DND-41 (cell line): ENCODE measurements around the gene KIF11.
"Not testable (repeated sequence)": the region's sequence is repeated elsewhere in the genome, so short reads cannot be mapped to it uniquely, and the experiment has no call there.

ENCODE experiments used
- ATAC-seq: fragments of 200-7000 bp; cut with Tn5 transposase; 3 replicates; pipeline ENCODE4 v1.9.1; 2021; ENCODE audit warnings: low read depth; ENCODE audit not compliant: insufficient read depth
- DNase-seq: peaks from one replicate; pipeline ENCODE4 v3.0.0-alpha.2; 2020
- H2AFZ ChIP-seq: 2 replicates; pipeline ENCODE4 v1.6.0; 2012; ENCODE audit warnings: low read depth, low read length
- H3K27ac ChIP-seq: 2 replicates; pipeline ENCODE4 v1.5.1; 2012; ENCODE audit warnings: low read length, inconsistent platforms
- H3K27me3 ChIP-seq: fragments of 200-600 bp; sonication (generic); 2 replicates; pipeline ENCODE4 v1.6.0; 2012; ENCODE audit warnings: low read length, mild to moderate bottlenecking, inconsistent platforms; ENCODE audit not compliant: insufficient read depth, poor library complexity
- H3K36me3 ChIP-seq: 2 replicates; pipeline ENCODE4 v1.5.1; 2012; ENCODE audit warnings: low read length, inconsistent platforms; ENCODE audit not compliant: insufficient read depth
- H3K4me1 ChIP-seq: 2 replicates; pipeline ENCODE4 v1.5.1; 2012; ENCODE audit warnings: mild to moderate bottlenecking, low read length; ENCODE audit not compliant: insufficient read depth
- H3K4me2 ChIP-seq: 2 replicates; pipeline ENCODE4 v1.6.0; 2012; ENCODE audit warnings: mild to moderate bottlenecking, moderate library complexity, low read length, inconsistent platforms; ENCODE audit not compliant: insufficient read depth
- H3K4me3 ChIP-seq, 2 experiments: fragments of 200-600 bp in 1 of 2; shearing (Covaris generic) in 1 of 2; 2 replicates each; pipeline ENCODE4 v1.5.1; 2012 to 2016; ENCODE audit warnings: inconsistent platforms in 2 of 2, low read length in 2 of 2, mild to moderate bottlenecking in 2 of 2, low read depth in 1 of 2, moderate library complexity in 1 of 2
- H3K79me2 ChIP-seq: 2 replicates; pipeline ENCODE4 v1.6.0; 2012; ENCODE audit warnings: low read length, inconsistent platforms; ENCODE audit not compliant: insufficient read depth
- H3K9ac ChIP-seq: 2 replicates; pipeline ENCODE4 v1.6.0; 2012; ENCODE audit warnings: low read depth, mild to moderate bottlenecking, inconsistent platforms, low read length, moderate library complexity
- H3K9me3 ChIP-seq: 2 replicates; pipeline ENCODE4 v1.5.1; 2012; ENCODE audit warnings: low read length, moderate library complexity, mild to moderate bottlenecking, inconsistent platforms; ENCODE audit not compliant: insufficient read depth, severe bottlenecking
- H4K20me1 ChIP-seq: 2 replicates; pipeline ENCODE4 v1.6.0; 2012; ENCODE audit warnings: low read length; ENCODE audit not compliant: insufficient read depth
- EZH2 ChIP-seq: IDR thresholded peaks from 3 replicates; pipeline ENCODE4 v1.6.1; 2012; ENCODE audit warnings: borderline replicate concordance, low read depth, mild to moderate bottlenecking, moderate library complexity, low read length, inconsistent platforms; ENCODE audit not compliant: severe bottlenecking
- TF ChIP-seq, protein P1 (sequence below): IDR thresholded peaks from 2 replicates; pipeline ENCODE4 v1.5.1; 2012; ENCODE audit warnings: borderline replicate concordance, low read length, moderate library complexity, mild to moderate bottlenecking; ENCODE audit not compliant: poor library complexity, severe bottlenecking; ENCODE audit errors: extremely low read depth

KIF11 gene

DNA sequence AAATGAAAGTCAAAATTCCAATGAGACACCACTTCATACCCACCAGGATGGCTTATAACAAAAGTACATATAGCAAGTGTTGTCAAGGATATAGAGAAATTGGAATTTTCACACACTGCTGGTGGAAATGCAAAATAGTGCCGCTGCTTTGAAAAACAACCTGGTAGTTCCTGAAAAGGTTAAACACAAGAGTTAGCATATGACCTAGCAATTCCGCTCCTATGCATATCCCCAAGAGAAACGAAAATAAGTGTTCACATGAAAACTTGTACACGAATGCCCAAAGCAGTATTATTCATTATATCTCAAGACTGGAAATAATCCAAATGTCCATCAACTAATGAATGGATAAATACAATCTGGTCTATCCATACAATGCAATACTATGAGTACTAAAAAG is 33.9 kb upstream of the KIF11 start:
- no peak overlapping the region for H3K27ac ChIP-seq
- peaks cover 33% of the 10 kb centered on the region for H3K79me2 ChIP-seq

DNA sequence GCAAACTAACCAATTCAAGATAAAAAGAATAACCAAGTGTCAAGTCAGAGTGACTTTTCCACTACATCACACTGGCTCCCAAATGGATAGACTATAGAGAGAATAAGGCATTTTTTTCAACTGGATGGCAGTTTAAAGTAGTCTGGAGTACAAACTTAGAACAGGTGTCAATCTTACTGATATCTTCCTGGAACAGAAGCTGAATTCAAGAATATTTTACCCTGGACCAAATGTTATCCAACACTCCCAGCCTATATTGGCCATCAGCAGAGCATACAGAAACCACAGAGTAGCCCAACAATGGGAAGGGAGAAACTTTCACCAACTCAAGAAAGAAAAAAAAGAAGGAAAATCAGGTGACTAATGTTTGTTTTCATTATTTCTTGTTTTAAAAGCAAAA is 30.5 kb upstream of the KIF11 start:
- Histone ChIP-seq H3K79me2 (peaks cover 56% of the 10 kb centered on the region), H3K27ac (no peak overlapping the region), H3K9ac (no peak overlapping the region), H3K4me2 (no peak overlapping the region), H3K36me3 (peaks cover 36% of the 10 kb centered on the region), H2AFZ (no peak overlapping the region), H4K20me1 (peaks cover 10% of the 10 kb centered on the region), H3K4me1 (no peaks in the 10 kb centered on the region), H3K27me3 (no peaks in the 10 kb centered on the region), H3K4me3 (no peak overlapping the region), H3K9me3 (no peaks in the 10 kb centered on the region)
- TF ChIP-seq EZH2, result no peak
- TF ChIP-seq, protein P1, sequence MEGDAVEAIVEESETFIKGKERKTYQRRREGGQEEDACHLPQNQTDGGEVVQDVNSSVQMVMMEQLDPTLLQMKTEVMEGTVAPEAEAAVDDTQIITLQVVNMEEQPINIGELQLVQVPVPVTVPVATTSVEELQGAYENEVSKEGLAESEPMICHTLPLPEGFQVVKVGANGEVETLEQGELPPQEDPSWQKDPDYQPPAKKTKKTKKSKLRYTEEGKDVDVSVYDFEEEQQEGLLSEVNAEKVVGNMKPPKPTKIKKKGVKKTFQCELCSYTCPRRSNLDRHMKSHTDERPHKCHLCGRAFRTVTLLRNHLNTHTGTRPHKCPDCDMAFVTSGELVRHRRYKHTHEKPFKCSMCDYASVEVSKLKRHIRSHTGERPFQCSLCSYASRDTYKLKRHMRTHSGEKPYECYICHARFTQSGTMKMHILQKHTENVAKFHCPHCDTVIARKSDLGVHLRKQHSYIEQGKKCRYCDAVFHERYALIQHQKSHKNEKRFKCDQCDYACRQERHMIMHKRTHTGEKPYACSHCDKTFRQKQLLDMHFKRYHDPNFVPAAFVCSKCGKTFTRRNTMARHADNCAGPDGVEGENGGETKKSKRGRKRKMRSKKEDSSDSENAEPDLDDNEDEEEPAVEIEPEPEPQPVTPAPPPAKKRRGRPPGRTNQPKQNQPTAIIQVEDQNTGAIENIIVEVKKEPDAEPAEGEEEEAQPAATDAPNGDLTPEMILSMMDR, result no peak
- ATAC-seq (no peak), DNase-seq (no peak)

More for the DNA sequence above, 33.9 kb upstream of the KIF11 start:
- DNase-seq (no peak), ATAC-seq (no peak)
- Histone ChIP-seq H3K9me3 (peaks cover 4% of the 10 kb centered on the region), H3K9ac (no peak overlapping the region), H3K27me3 (no peaks in the 10 kb centered on the region), H3K4me1 (no peaks in the 10 kb centered on the region), H3K4me3 (no peak overlapping the region), H3K4me2 (no peak overlapping the region), H4K20me1 (no peaks in the 10 kb centered on the region), H2AFZ (no peak overlapping the region), H3K36me3 (peaks cover 54% of the 10 kb centered on the region)
- TF ChIP-seq EZH2, result no peak
- TF ChIP-seq, protein P1, result no peak

DNA sequence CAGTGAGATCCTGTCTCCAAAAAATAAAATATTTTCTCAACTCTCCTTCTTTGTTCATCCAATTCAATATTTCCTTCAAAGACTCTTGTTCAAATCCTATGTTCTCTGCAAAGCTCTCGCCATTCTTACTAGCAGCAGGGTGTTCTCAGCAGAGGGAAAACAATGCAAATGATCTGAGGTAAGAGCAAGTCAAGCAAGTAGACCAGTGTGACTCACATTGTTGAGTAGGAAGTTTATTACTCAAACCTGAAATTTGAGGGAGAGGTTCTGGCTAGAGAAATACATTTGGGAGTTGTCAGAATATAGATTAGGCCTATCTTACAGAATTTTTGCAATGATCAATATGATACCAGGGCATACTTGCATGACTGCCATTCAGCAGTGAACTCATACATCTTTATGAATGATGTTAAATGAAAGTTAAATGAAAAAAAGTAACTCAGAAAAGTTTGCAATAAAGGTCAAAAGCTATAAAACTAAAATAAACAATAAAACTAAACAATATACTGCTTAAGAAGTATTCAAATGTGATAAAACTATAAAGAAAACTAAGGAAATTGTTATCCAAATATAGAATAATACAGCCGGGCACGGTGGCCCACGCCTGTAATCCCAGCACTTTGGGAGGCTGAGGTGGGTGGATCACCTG is 24.9 kb upstream of the KIF11 start:
- Histone ChIP-seq H3K36me3 (peaks cover 14% of the 10 kb centered on the region; the same call in 1 of the 2 replicates), H3K4me1 (peaks cover 20% of the 10 kb centered on the region), H4K20me1 (peaks cover 22% of the 10 kb centered on the region), H3K4me3 (no peak overlapping the region), H3K79me2 (peaks cover 81% of the 10 kb centered on the region), H2AFZ (no peak overlapping the region), H3K27ac (no peak overlapping the region), H3K27me3 (no peaks in the 10 kb centered on the region), H3K4me2 (no peak overlapping the region), H3K9me3 (no peaks in the 10 kb centered on the region), H3K9ac (no peak overlapping the region)
- DNase-seq (no peak), ATAC-seq (no peak)
- TF ChIP-seq EZH2, result no peak
- TF ChIP-seq, protein P1, result no peak

DNA sequence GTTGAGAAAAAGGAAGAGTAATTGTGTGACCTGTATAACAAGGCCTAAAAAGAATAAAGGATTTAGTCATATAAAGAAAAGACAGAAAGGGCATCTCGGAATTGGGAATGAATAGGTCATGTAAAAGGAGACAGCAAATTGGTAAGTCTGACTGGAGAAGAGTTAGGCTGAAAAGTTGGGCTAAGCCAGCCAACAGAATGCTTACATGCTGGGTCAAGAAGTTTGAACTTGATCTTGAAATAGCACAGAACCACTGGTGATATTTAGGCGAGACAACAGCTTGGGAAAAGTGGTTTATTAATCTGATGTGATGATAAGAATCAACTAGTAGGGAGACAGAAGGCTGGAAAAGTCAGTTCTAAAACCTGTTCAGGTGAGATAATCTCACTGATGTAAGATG is 23.9 kb upstream of the KIF11 start:
- no peak overlapping the region for H3K4me3 ChIP-seq
- ATAC-seq (no peak), DNase-seq (no peak)
- H3K9ac ChIP-seq, result no peak overlapping the region
- TF ChIP-seq EZH2, result no peak
- TF ChIP-seq, protein P1, result no peak
- no peaks in the 10 kb centered on the region for H3K27me3 ChIP-seq
- no peaks in the 10 kb centered on the region for H3K9me3 ChIP-seq
- no peak overlapping the region for H2AFZ ChIP-seq
- H3K27ac ChIP-seq, result no peak overlapping the region
- peaks cover 22% of the 10 kb centered on the region for H4K20me1 ChIP-seq
- H3K36me3 ChIP-seq, result peaks cover 14% of the 10 kb centered on the region
- H3K79me2 ChIP-seq, result peaks cover 85% of the 10 kb centered on the region
- H3K4me1 ChIP-seq, result peaks cover 22% of the 10 kb centered on the region
- H3K4me2 ChIP-seq, result no peak overlapping the region

DNA sequence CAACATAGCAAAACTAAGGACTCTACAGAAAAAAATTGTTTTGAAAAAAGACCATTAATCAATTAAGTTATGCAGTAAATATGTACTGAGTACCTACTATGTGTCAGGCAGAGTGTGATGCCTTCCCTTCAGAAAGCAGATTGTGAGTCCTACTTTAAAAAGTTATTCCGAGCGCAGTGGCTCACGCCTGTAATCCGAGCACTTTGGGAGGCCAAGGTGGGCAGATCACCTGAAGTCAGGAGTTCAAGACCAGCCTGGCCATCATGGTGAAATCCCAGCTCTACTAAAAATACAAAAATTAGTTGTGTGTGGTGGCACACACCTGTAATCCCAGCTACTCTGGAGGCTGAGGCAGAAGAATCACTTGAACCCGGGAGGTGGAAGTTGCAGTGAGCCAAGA is 23.3 kb upstream of the KIF11 start:
- H3K27me3 ChIP-seq, H3K4me3 ChIP-seq, H3K9me3 ChIP-seq, ATAC-seq, H3K4me2 ChIP-seq, H3K9ac ChIP-seq, H3K27ac ChIP-seq, H2AFZ ChIP-seq, DNase-seq: not testable (repeated sequence)
- Histone ChIP-seq H3K79me2 (peaks cover 82% of the 10 kb centered on the region), H4K20me1 (peaks cover 22% of the 10 kb centered on the region), H3K36me3 (peaks cover 11% of the 10 kb centered on the region), H3K4me1 (peaks cover 25% of the 10 kb centered on the region)
